Gastrocnemius medialis (tissue), 4 donors: ENCODE data around the gene DDX1. TPM values are rescaled to one million over a fixed set of nuclear protein-coding genes. Genes with fewer than 3 reads are reported as not detected.

Experiments
- ATAC-seq, 2 donors: fragments of 150-250 bp; one replicate each; pipeline ENCODE4 v1.9.1; 2016
- DNase-seq, 2 donors: peaks; one replicate each; pipeline ENCODE4 v3.0.0-alpha.2; 2019
- H3K27ac ChIP-seq, 4 donors: fragments of 200-600 bp; sonication (generic); 1 replicate in 1 of 4; 2 replicates in 3 of 4; pipeline ENCODE4 v1.5.1; 2016 to 2018; ENCODE audit warnings: mild to moderate bottlenecking in 2 of 4, moderate library complexity in 1 of 4
- H3K27me3 ChIP-seq, 3 donors: fragments of 200-600 bp; sonication (generic) in 2 of 3; 1 replicate in 1 of 3; 2 replicates in 2 of 3; pipeline versions ENCODE4 v1.5.1 to v1.6.0; 2016 to 2019; ENCODE audit warnings: mild to moderate bottlenecking in 1 of 3, moderate library complexity in 1 of 3
- H3K36me3 ChIP-seq, 2 donors: fragments of 200-600 bp; sonication (generic) in 1 of 2; one replicate each; pipeline ENCODE4 v1.5.1; 2017 to 2018
- H3K4me1 ChIP-seq, 2 donors: fragments of 200-600 bp; sonication (generic) in 1 of 2; one replicate each; pipeline ENCODE4 v1.5.1; 2016 to 2017; ENCODE audit warnings: mild to moderate bottlenecking in 2 of 2
- H3K4me3 ChIP-seq, 4 donors: fragments of 200-600 bp; sonication (generic) in 3 of 4; 1 replicate in 1 of 4; 2 replicates in 3 of 4; pipeline ENCODE4 v1.5.1; 2016 to 2019; ENCODE audit warnings: mild to moderate bottlenecking in 2 of 4
- H3K9me3 ChIP-seq, 3 donors: fragments of 200-600 bp; sonication (generic) in 2 of 3; 1 replicate in 1 of 3; 2 replicates in 2 of 3; pipeline ENCODE4 v1.5.1; 2016 to 2019
- POLR2A ChIP-seq, 2 donors: fragments of 450-650 bp; IDR thresholded peaks; one replicate each; pipeline ENCODE4 v1.6.1; 2017; ENCODE audit warnings: antibody characterized with exemption in 2 of 2, mild to moderate bottlenecking in 2 of 2, moderate library complexity in 2 of 2
- in situ Hi-C, 4 donors: fragments of 200-750 bp; cut with MboI; loops; one replicate each; pipeline versions ENCODE4 v1.15.0 to v1.8.0; 2017; ENCODE audit warnings: low sequenced_read_pairs in 4 of 4
- intact Hi-C: fragments of 100-400 bp; cut with DNase I; formaldehyde crosslinking; loops from one replicate; pipeline ENCODE4 v1.15.1; 2023; ENCODE audit warnings: low total_unique reads
- total RNA-seq, 4 donors: library from RNA; depleted of rRNA; stranded (reverse); fragments of >200 nt; gene quantifications; one replicate each; pipeline versions ENCODE4 v1.1.0 to v1.2.3, GENCODE V29; 2016
- TF ChIP-seq, protein P1 (sequence below), 5 experiments: fragments of 450-650 bp in 3 of 5; fragments of 200-600 bp in 2 of 5; sonication (generic) in 2 of 5; IDR thresholded peaks in 4 of 5; conservative IDR thresholded peaks in 1 of 5; 1 replicate in 4 of 5; 2 replicates in 1 of 5; pipeline ENCODE4 v1.5.1; 2016 to 2019; ENCODE audit warnings: antibody characterized with exemption in 5 of 5, mild to moderate bottlenecking in 3 of 5, moderate library complexity in 3 of 5

DDX1 gene
- total RNA-seq, 4 donors from 2014 or later = 72.8 to 108 (median 88.6) TPM

DNA sequence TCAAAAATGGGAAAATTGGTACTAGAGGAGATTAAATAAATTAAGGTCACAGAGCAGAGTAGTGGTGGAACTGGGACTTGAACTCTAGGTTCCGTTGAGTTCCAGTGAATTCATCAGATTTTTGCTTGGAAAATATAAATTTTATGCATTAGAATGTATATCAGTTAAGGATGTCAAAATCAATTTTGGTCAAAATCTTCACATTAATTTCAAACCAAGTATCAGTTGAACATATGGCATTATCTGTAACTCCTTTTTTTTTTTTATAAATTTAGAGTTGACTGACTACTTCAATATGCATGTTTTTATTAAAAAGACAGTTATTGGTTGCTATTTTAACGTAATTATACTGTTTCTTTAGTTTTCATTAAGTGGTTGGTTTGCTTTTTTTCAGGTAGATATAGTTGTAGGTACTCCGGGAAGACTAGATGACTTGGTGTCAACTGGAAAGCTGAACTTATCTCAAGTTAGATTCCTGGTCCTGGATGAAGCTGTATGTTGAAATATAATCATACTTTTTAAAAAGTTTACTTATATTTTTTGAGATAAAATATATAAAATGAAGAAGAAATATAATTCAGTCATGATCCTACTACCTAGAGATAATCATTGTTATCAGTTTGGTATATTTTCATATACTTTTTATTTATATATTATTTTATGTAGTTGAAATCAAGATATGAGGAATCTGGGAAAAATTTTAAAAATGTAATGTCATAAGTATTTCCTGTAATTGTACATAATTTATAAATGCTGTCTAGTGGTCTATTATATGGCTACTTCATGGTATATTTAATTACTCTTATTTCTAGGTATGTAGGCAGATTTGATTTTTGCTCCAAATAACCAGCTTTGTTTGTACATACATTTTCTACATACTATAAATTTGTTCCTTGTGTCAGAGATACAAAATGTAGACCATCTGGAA is 25.4 kb downstream of the DDX1 start:
- Histone ChIP-seq H3K9me3 (no peaks in the 10 kb centered on the region), H3K4me3 (no peak overlapping the region), H3K27ac (no peak overlapping the region), H3K4me1 (no peaks in the 10 kb centered on the region), H3K36me3 (peaks cover 0 to 69% of the 10 kb centered on the region in 2 donors), H3K27me3 (no peaks in the 10 kb centered on the region)
- intact Hi-C loops = no loop called here
- DNase-seq (no peak), ATAC-seq (no peak)
- TF ChIP-seq, protein P1, sequence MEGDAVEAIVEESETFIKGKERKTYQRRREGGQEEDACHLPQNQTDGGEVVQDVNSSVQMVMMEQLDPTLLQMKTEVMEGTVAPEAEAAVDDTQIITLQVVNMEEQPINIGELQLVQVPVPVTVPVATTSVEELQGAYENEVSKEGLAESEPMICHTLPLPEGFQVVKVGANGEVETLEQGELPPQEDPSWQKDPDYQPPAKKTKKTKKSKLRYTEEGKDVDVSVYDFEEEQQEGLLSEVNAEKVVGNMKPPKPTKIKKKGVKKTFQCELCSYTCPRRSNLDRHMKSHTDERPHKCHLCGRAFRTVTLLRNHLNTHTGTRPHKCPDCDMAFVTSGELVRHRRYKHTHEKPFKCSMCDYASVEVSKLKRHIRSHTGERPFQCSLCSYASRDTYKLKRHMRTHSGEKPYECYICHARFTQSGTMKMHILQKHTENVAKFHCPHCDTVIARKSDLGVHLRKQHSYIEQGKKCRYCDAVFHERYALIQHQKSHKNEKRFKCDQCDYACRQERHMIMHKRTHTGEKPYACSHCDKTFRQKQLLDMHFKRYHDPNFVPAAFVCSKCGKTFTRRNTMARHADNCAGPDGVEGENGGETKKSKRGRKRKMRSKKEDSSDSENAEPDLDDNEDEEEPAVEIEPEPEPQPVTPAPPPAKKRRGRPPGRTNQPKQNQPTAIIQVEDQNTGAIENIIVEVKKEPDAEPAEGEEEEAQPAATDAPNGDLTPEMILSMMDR (IDR thresholded peaks at IDR 0.05 in 4 of 5, conservative IDR thresholded peaks at IDR 0.05 in 1 of 5) = no peak
- TF ChIP-seq POLR2A (IDR thresholded peaks at IDR 0.05) = no peak
- in situ Hi-C loops = no loop called here

DNA sequence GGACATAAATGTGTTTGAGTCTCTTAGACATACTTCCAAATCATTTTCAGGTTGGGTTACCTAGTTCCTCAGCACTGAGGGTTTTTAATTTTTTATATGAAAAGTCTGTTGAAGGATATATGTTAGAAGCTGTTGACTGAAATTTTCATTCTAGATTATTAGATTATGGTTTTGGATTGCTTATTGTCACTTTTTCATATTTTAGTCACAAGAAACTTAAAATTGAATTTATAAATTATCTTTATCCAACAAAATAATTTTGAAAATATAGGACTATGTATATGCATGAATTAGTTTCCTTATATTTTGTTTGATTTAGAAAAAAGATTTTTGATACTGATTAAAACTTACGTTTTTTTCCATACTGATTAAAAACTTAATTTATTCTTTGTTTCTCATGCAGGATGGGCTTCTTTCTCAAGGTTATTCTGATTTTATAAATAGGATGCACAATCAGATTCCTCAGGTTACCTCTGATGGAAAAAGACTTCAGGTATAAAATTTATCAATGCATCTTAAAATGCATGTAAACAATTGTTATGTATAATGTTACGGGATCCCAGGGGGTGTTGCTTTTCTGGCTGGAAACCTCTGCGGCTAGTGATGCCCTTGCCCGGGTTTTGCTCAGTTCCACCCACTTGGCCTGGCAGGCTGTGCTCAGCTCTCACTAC is 26.2 kb downstream of the DDX1 start:
- intact Hi-C loops (no loop called here), in situ Hi-C loops (no loop called here)
- Histone ChIP-seq H3K9me3 (no peaks in the 10 kb centered on the region), H3K4me1 (no peaks in the 10 kb centered on the region), H3K4me3 (no peak overlapping the region), H3K36me3 (peaks cover 0 to 77% of the 10 kb centered on the region in 2 donors), H3K27me3 (no peaks in the 10 kb centered on the region), H3K27ac (no peak overlapping the region)
- no peak for TF ChIP-seq POLR2A (IDR thresholded peaks at IDR 0.05)
- TF ChIP-seq, protein P1 (IDR thresholded peaks at IDR 0.05 in 4 of 5, conservative IDR thresholded peaks at IDR 0.05 in 1 of 5) = no peak
- DNase-seq (no peak), ATAC-seq (no peak)

DNA sequence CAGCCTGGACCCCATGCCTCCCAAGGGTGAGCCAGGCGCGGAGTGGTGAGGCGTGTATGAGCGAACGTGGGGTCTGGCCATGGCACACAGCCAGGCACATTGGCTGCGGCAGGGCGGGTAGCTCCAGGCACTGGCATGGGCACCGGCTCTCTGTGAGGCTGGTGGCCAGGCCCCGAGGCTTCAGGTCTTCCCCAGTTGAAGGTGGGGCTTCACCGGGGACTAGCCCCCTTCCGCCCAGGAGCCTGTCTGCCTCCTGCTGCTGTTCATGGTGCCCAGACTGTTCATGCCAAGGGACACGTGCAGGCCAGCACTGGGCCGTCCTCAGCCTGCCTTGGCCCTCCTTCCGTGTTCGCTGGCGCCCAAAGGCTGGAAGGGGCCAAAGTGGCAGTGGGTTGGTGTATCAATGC is 26.8 kb downstream of the DDX1 start:
- Histone ChIP-seq H3K36me3 (peaks cover 0 to 82% of the 10 kb centered on the region in 2 donors), H3K4me1 (no peaks in the 10 kb centered on the region), H3K27me3 (no peaks in the 10 kb centered on the region), H3K4me3 (no peak overlapping the region), H3K9me3 (no peaks in the 10 kb centered on the region), H3K27ac (no peak overlapping the region)
- intact Hi-C loops = no loop called here
- DNase-seq (no peak), ATAC-seq (no peak)
- TF ChIP-seq POLR2A (IDR thresholded peaks at IDR 0.05) = no peak
- TF ChIP-seq, protein P1 (IDR thresholded peaks at IDR 0.05 in 4 of 5, conservative IDR thresholded peaks at IDR 0.05 in 1 of 5) = no peak
- in situ Hi-C loops = no loop called here

DNA sequence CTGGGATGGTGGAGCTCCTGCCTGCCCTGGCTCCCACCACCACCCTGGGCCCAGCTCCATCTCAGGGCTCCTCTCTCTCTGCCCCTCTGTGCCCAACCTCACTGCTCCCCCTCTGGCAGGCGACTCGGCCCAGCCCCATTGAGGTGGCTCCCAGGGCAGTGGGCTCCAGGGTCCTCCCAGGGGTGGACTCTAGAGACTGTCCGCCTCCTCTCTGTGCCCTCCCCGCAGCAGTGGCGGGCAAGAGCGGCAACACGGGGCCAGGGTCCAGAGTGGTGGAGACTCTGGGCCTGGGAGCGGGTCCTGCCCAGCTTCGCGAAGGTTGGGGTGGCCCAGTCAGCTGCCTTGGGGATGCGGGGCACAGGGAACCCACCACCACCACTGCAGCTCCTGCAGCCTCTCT is 27.4 kb downstream of the DDX1 start:
- in situ Hi-C loops (no loop called here), intact Hi-C loops (no loop called here)
- H3K4me3 ChIP-seq = no peak overlapping the region
- H3K27ac ChIP-seq = no peak overlapping the region
- no peaks in the 10 kb centered on the region for H3K4me1 ChIP-seq
- no peak for DNase-seq
- H3K27me3 ChIP-seq = no peaks in the 10 kb centered on the region
- H3K36me3 ChIP-seq = peaks cover 0 to 88% of the 10 kb centered on the region in 2 donors
- TF ChIP-seq, protein P1 (IDR thresholded peaks at IDR 0.05 in 4 of 5, conservative IDR thresholded peaks at IDR 0.05 in 1 of 5) = no peak
- no peak for TF ChIP-seq POLR2A (IDR thresholded peaks at IDR 0.05)
- no peaks in the 10 kb centered on the region for H3K9me3 ChIP-seq
- ATAC-seq = no peak
